ENCODE results near the gene FAM181A.

FAM181A gene

GRCh38 chr14:93937519-93937918 is 10.4 kb downstream of the FAM181A start:
- ChIA-PET CTCF (interaction anchor here (0.9 to 15.8 kb wide), 13 partner anchors 9 to 282 kb away, joined by 4 to 472 read pairs (median 14); partner anchors contain the start of genes CCDC197 and IFI27L2), POLR2A (no interaction called here)
- no peak for DNase-seq (ENCODE audit: low read depth, low spot score)
- no peak for TF ChIP-seq CTCF (IDR thresholded peaks at IDR 0.05; ENCODE audit: insufficient read depth, low read length, missing control alignments)
- no peak overlapping the region for H3K4me3 ChIP-seq (ENCODE audit: low read depth, low read length)

GRCh38 chr14:93938751-93939303 is 11.7 kb downstream of the FAM181A start:
- CTCF ChIA-PET, result interaction anchor here (1.2 to 15.8 kb wide), 24 partner anchors 9 to 203 kb away, joined by 3 to 472 read pairs (median 20); partner anchors contain the start of genes ASB2, CCDC197, FAM181A and IFI27L2
- H3K4me3 ChIP-seq (ENCODE audit: low read depth, low read length), result peak overlapping the region; percentile 50
- no peak for DNase-seq (ENCODE audit: low read depth, low spot score)
- POLR2A ChIA-PET, result no interaction called here
- no peak for TF ChIP-seq CTCF (IDR thresholded peaks at IDR 0.05; ENCODE audit: insufficient read depth, low read length, missing control alignments)

GRCh38 chr14:93939304-93940229 is 12.4 kb downstream of the FAM181A start:
- ChIA-PET CTCF (interaction anchor here (0.7 to 15.8 kb wide), 43 partner anchors 10 to 285 kb away, joined by 3 to 472 read pairs (median 8); partner anchors contain the start of genes ASB2, CCDC197, FAM181A and IFI27L2), POLR2A (interaction anchor here (0.7 kb wide), 1 partner anchor 86 kb away, joined by 3 read pairs; no protein-coding TSS in a partner anchor)
- H3K4me3 ChIP-seq (ENCODE audit: low read depth, low read length), result peak overlapping the region; percentile 50
- no peak for DNase-seq (ENCODE audit: low read depth, low spot score)
- peak; percentile 85 for TF ChIP-seq CTCF (IDR thresholded peaks at IDR 0.05; ENCODE audit: insufficient read depth, low read length, missing control alignments)

- CTCF ChIA-PET, result interaction anchor here (0.8 to 15.8 kb wide), 30 partner anchors 11 to 286 kb away, joined by 3 to 472 read pairs (median 10); partner anchors contain the start of genes ASB2, CCDC197, FAM181A and IFI27L2
- TF ChIP-seq CTCF (IDR thresholded peaks at IDR 0.05; ENCODE audit: insufficient read depth, low read length, missing control alignments), result no peak
- POLR2A ChIA-PET, result no interaction called here
- no peak overlapping the region for H3K4me3 ChIP-seq (ENCODE audit: low read depth, low read length)
- no peak for DNase-seq (ENCODE audit: low read depth, low spot score)
These were observed 13.3 kb downstream of the FAM181A start for GRCh38 chr14:93940437-93940836.

- no peak for TF ChIP-seq CTCF (IDR thresholded peaks at IDR 0.05; ENCODE audit: insufficient read depth, low read length, missing control alignments)
- H3K4me3 ChIP-seq (ENCODE audit: low read depth, low read length), result no peak overlapping the region; the same call in 1 of the 2 replicates
- ChIA-PET CTCF (interaction anchor here (0.9 to 15.8 kb wide), 15 partner anchors 11 to 239 kb away, joined by 4 to 472 read pairs (median 46); partner anchors contain the start of genes CCDC197, FAM181A and IFI27L2), POLR2A (interaction anchor here (0.8 kb wide), 1 partner anchor 11 kb away, joined by 3 read pairs; no protein-coding TSS in a partner anchor)
- no peak for DNase-seq (ENCODE audit: low read depth, low spot score)
These were observed 14.3 kb downstream of the FAM181A start for GRCh38 chr14:93941293-93941910.

All from AG04449 (cell line).